GM06990 (cell line): ENCODE measurements around the gene OIT3.

Experiments
- DNase-seq: peaks from one replicate; pipeline ENCODE4 v3.0.0-alpha.2; 2011; ENCODE audit not compliant: insufficient read length; ENCODE audit errors: extremely low read depth
- H3K27me3 ChIP-seq: replicated peaks from 2 replicates; pipeline ENCODE4 v1.6.0; 2011; ENCODE audit warnings: low read length; ENCODE audit not compliant: control insufficient read depth, insufficient read depth
- H3K36me3 ChIP-seq: 2 replicates; pipeline ENCODE4 v1.5.1; 2011; ENCODE audit warnings: low read length; ENCODE audit not compliant: control insufficient read depth, insufficient read depth
- H3K4me3 ChIP-seq: replicated peaks from 2 replicates; pipeline ENCODE4 v1.5.1; 2011; ENCODE audit warnings: low read depth, mild to moderate bottlenecking, control low read depth, low read length
- TF ChIP-seq, protein P1 (sequence below): IDR thresholded peaks from 2 replicates; pipeline ENCODE4 v1.5.1; 2011; ENCODE audit warnings: low read length, control low read depth, mild to moderate bottlenecking, inconsistent platforms; ENCODE audit not compliant: insufficient read depth, poor library complexity, severe bottlenecking

Gene OIT3

DNA sequence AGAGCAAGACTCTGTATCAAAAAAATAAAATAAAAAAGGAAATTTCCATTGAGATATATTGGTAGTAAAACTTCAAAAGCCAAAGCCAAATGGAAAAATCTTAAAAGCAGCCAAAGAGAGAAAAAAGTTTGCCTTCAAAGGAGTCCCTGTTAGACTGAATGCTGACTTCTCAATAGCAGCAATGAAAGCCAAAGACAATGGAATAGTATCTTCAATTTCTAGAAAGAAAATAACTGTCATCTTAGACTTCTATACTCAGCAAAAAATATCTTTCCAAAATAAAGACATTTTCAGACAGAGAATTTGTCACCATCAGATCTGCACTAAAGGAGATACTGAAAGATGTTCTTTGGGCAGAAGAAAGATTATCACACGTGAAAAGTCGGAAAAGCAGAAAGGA lies 14.3 kb upstream of the OIT3 start:
- TF ChIP-seq, protein P1, sequence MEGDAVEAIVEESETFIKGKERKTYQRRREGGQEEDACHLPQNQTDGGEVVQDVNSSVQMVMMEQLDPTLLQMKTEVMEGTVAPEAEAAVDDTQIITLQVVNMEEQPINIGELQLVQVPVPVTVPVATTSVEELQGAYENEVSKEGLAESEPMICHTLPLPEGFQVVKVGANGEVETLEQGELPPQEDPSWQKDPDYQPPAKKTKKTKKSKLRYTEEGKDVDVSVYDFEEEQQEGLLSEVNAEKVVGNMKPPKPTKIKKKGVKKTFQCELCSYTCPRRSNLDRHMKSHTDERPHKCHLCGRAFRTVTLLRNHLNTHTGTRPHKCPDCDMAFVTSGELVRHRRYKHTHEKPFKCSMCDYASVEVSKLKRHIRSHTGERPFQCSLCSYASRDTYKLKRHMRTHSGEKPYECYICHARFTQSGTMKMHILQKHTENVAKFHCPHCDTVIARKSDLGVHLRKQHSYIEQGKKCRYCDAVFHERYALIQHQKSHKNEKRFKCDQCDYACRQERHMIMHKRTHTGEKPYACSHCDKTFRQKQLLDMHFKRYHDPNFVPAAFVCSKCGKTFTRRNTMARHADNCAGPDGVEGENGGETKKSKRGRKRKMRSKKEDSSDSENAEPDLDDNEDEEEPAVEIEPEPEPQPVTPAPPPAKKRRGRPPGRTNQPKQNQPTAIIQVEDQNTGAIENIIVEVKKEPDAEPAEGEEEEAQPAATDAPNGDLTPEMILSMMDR, result no peak
- no peaks in the 10 kb centered on the region for H3K36me3 ChIP-seq
- no peak overlapping the region for H3K4me3 ChIP-seq
- no peaks in the 10 kb centered on the region for H3K27me3 ChIP-seq
- no peak for DNase-seq

DNA sequence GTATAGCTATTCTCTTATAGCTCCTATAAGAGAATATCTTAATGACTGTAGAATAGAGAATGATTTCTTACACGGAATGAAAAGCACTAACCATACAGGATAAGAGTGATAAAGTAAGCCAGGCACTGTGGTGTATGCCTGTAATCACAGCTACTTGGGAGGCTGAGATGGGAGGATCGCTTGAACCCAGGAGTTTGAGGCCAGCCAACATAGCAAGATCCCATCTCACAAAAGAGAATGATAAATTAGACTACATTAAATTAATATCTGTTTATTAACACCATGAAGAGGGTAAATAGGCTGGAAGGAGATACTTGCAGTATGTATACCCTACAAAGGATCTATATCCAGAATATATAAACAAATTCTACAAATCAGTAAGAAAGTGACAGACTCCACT lies 12.2 kb upstream of the OIT3 start:
- Histone ChIP-seq H3K4me3 (no peak overlapping the region), H3K36me3 (no peaks in the 10 kb centered on the region), H3K27me3 (no peaks in the 10 kb centered on the region)
- TF ChIP-seq, protein P1, result no peak
- DNase-seq, result no peak

DNA sequence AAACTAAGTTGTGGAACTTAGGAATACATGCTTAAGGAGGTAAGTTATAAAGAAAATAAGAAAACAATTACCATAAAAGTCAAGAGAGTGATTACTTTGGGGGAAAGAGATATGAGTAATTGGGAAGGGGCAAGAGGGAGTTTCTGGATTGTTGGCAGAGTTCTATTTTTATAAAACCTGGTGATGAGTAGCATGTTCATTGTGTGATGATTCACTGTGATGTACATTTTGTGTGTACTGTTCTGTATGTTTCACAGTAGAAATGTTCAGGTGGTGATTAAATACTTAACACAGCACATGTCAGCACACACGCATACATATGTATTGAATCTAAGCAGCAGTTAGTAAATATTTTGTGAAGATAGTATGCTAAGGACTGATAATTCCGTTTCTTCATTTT lies 9.7 kb upstream of the OIT3 start:
- TF ChIP-seq, protein P1, result no peak
- DNase-seq, result no peak
- Histone ChIP-seq H3K4me3 (no peak overlapping the region), H3K36me3 (no peaks in the 10 kb centered on the region; the same call in 1 of the 2 replicates), H3K27me3 (no peaks in the 10 kb centered on the region)

DNA sequence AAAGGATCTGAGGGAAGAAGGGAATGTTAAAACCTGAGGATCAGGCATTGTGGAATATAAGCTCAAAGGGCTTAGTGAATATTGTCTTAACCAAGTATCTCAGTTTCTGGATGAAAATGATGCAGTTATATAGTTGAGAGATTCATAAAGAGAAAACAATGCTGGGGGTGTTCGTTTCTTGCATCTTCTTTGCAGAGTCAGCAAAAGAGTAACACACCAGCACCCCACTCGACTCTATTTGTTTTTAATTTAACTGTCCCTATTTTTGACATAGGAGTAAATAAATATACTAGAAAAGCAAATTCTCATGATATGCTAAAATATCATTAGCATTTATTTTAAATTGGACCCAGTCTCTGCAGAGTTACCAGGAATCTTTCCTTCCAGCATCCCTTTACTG lies 7.6 kb upstream of the OIT3 start:
- Histone ChIP-seq H3K27me3 (no peaks in the 10 kb centered on the region), H3K36me3 (no peaks in the 10 kb centered on the region; the same call in 1 of the 2 replicates), H3K4me3 (no peak overlapping the region)
- DNase-seq, result no peak
- TF ChIP-seq, protein P1, result no peak

DNA sequence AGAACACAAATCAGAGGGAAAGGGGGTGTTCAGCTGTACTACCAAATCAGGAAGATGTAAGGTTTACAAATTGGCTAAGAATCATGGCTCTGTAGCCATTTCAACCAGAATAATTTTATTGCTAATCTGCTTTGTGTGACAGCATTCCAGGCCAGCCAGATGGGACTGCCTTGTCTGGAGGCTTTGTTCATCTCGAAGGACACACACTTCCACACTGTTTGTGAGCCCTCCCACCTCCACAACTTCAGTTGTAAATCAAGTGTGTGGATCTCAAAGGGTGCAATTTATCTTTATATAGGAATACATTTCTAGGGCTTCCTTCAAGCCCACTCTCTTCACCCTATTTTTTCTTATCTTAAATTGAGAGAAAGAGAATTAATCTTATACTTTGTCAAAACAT lies 6.9 kb upstream of the OIT3 start:
- H3K4me3 ChIP-seq, result no peak overlapping the region
- no peaks in the 10 kb centered on the region for H3K27me3 ChIP-seq
- TF ChIP-seq, protein P1, result no peak
- no peaks in the 10 kb centered on the region; the same call in 1 of the 2 replicates for H3K36me3 ChIP-seq
- no peak for DNase-seq

DNA sequence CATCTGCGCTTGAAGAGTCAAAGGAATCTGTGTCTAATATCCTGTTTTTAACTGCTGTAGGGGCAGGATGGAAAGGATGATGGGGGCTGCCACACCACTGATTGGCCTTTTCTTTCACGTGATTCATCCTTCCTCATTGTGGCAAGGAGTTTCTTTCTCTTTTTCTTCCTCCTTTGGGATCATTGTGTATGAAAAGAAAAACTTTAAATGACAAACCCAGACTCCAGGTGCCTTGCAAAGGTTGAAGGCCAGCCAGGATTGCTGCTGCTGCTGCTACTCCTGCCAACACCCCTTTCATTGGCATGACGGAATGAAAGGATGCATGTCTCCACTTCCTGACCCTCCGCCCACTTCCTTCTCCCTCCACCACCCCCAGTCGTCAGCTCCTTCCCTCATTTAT lies 6.5 kb upstream of the OIT3 start:
- Histone ChIP-seq H3K27me3 (no peaks in the 10 kb centered on the region), H3K36me3 (no peaks in the 10 kb centered on the region; the same call in 1 of the 2 replicates), H3K4me3 (no peak overlapping the region)
- DNase-seq, result no peak
- TF ChIP-seq, protein P1, result no peak
